GM21529 (cell line): Measurements from ENCODE around the gene CPSF4L.

Experiments
- ATAC-seq: cut with Tn5 transposase; IDR thresholded peaks from one replicate; pipeline ENCODE4 v1.9.1; 2021; ENCODE audit not compliant: unreplicated experiment

CPSF4L gene

DNA sequence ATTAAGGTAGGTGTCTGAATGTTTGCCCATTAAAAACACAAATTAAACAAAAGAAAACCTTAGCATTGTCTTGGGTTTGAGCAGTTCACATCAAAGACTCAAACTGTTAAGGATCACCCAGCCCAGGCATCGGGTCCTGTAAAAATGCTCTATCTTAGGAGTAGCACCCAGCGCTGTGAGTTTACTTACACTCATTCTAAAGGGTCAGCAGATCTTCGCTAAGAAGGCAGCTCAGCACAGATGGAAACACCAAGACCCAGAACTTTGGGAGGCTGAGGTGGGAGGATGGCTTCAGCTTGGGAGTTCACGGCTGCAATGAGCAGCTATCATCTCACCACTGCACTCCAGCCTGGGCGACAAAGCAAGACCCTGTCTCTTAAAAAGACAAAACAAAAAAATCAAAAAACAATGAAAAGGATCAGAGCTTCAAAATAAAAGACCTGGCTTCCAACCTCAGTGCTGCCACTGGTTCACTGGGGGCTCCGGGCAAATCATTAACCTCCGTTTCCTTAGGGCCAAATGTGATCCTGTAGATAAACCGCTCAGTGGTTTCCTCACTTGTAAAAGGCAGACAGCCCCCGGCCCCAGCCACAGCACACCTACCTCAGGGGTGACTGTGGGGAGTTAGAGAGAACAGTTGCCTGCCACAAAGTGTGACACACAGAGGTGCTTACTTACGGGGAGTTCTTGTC is 57.7 kb downstream of the CPSF4L start:
- ATAC-seq, result no peak

DNA sequence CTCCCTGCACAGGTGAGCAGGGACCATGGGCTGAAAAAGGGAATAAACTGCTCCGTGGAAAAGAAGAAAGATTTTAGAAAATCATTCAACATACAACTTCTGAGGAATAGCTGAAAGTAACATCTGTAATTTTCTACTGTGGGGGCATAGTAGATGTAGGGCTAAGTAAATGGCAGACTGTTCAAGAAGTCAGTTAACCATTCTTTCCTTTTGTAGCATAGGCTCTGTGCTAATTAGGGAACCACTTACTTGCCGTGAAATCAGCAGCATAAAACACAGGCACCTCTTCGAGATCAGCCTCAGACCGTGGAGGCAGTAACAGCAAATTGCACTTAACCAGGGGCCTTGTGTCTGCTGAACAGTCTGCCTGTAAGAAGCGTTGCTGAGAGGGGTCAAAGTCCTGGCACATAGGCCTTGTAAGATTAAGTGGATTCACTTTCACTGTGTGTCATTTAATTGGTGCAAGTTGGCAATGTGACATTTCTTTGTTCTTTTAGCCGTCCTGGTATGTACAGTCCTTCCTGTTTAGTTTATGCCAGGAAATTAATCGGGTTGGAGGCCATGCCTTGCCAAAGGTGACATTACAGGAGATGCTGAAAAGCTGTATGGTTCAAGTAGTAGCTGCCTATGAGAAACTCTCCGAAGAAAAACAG is 58.4 kb downstream of the CPSF4L start:
- no peak for ATAC-seq

DNA sequence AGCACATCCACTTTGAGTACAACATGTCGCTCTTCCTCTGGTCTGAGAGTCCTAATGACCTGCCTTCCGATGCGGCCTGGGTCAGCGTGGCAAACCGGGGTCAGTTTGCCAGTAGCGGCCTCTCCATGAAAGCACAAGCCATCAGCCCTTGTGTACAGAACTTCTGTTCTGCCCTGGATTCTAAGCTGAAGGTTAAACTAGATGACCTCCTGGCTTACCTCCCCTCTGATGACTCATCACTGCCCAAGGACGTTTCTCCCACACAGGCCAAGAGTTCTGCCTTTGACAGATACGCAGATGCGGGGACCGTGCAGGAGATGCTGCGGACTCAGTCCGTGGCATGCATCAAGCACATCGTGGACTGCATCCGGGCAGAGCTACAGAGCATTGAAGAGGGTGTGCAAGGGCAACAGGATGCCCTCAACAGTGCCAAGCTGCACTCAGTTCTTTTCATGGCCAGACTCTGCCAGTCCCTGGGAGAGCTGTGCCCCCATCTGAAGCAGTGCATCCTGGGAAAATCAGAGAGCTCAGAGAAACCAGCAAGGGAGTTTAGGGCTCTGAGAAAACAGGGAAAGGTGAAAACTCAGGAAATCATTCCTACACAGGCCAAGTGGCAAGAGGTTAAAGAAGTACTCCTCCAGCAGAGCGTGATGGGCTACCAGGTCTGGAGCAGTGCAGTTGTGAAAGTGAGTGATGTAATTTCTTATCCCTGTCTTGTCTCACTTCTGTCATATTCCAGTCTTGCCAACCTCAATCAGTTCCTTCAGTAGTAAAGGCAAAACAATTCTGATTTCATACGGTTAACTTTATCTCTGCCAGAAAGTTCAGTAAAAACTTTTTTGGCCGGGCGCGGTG is 60.2 kb downstream of the CPSF4L start:
- no peak for ATAC-seq

DNA sequence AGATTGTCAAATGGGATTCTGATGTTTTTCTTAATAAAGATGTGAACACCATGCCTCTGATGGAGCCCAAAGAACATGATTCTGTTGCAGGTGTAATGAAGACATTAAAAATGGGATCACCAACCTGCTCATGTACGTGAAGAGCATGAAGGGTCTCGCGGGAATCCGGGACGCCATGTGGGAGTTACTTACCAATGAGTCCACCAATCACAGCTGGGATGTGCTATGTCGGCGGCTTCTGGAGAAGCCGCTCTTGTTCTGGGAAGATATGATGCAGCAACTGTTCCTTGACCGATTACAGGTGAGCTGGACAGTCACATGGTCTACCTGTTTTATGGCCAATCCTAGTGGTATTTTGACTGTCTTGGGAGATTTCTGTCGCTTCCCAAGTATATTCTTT is 61.2 kb downstream of the CPSF4L start:
- ATAC-seq, result no peak

DNA sequence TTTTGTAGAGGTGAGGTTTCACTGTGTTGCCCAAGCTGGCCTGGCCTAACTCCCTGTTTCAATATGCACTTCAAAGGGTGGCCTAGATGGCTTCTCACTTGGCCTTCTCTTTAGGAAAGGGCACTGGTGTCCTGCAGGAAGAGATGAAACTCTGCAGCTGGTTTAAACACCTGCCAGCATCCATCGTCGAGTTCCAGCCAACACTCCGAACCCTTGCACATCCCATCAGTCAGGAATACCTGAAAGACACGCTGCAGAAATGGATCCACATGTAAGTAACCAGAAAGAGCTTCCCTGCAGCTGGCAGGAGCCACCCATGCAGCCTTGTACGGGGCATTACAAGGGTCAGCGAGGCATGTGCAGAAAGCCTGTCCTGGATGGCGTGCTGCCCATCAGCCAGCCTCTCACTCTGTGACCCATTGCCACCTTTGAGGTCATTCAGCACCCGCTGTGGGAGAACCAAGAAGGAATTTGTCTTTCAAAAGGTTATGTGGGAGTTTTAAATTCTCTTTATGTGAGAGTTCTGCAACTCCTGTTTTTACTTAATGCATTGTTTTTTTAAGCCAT is 61.8 kb downstream of the CPSF4L start:
- ATAC-seq, result no peak

DNA sequence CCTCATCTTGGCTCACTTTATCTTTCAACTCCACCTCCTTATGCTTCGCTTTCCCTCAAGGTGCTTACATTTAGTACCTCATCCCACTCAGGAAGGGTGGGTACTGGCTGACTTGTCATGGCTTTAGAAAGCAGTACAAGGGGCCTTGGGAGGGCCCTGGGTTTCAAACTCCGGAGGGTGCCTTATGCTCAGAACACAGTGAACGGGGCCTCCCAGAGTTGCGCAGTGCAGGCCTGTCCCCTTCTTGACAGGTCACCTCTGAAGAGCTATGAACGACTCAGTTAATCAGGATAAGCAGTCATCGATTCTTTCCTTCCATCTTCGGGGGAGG is 62.8 kb downstream of the CPSF4L start:
- no peak for ATAC-seq
